ENCODE measurements around the gene ODAD4.

The ODAD4 gene

GRCh38 chr17:41941168-41941567, 10.8 kb downstream of the ODAD4 start:
- no peak for DNase-seq

- DNase-seq: no peak
Observed at GRCh38 chr17:41942626-41943373, 12.4 kb downstream of the ODAD4 start.

DNA sequence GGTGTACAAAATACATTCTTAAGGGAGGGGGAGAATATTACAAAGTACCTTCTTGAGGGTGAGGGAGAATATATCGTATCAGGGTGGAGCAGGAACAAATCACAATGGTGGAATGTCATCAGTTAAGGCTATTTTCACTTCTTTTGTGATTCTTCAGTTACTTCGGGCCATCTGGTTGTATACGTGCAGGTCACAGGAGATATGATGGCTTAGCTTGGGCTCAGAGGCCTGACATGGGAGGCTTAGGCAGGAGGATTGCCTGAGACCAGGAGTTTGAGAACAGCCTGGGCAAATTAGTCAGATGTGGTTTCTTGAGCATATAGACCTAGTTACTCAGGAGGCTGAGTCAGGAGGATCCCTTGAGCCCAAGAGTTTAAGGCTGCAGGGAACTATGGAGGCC, 13.1 kb downstream of the ODAD4 start:
- DNase-seq: no peak

DNA sequence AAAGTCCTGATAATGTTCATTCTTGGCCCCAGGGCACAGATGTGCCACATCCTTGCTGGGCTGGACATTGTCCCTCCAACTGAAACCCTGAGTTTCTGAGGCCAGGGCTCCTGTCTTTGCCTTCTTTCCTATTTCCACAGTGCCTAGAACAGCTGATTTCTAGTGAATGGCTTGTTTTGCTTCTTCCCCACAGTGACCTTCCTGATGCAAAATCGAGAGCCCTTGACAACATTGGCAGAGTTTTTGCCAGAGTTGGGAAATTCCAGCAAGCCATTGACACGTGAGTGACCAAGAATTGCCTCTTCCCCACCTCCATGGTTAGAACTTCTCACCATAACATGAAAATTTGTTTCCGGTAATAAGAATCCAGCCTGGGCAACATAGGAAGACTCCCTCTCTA, 14.5 kb downstream of the ODAD4 start:
- DNase-seq: no peak

DNA sequence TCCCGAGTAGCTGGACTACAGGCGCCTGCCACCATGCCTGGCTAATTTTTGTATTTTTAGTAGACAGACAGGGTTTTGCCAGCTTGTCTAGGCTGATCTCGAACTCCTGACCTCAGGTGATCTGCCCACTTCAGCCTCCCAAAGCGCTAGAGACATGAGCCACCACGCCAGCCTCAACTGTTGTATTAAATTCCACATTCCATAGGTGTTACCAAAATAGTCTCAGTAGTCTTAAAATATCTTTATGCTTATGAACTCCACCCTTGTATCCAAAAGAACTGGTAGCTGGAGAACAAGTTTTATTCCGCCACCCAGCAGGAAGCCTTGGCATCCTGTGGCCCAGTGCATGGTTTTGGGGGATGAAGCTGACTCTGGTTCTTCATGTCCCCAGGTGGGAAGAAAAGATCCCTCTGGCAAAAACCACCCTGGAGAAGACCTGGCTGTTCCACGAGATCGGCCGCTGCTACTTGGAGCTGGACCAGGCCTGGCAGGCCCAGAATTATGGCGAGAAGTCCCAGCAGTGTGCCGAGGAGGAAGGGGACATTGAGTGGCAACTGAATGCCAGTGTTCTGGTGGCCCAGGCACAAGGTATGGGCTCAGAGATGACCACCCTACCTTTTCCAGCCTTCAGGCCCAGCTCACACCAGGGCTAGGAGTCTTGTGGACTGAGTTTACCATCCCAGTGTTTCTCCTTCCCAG, 18.5 kb downstream of the ODAD4 start:
- no peak for DNase-seq

GRCh38 chr17:41956522-41956921, 26.1 kb downstream of the ODAD4 start:
- DNase-seq: no peak

DNA sequence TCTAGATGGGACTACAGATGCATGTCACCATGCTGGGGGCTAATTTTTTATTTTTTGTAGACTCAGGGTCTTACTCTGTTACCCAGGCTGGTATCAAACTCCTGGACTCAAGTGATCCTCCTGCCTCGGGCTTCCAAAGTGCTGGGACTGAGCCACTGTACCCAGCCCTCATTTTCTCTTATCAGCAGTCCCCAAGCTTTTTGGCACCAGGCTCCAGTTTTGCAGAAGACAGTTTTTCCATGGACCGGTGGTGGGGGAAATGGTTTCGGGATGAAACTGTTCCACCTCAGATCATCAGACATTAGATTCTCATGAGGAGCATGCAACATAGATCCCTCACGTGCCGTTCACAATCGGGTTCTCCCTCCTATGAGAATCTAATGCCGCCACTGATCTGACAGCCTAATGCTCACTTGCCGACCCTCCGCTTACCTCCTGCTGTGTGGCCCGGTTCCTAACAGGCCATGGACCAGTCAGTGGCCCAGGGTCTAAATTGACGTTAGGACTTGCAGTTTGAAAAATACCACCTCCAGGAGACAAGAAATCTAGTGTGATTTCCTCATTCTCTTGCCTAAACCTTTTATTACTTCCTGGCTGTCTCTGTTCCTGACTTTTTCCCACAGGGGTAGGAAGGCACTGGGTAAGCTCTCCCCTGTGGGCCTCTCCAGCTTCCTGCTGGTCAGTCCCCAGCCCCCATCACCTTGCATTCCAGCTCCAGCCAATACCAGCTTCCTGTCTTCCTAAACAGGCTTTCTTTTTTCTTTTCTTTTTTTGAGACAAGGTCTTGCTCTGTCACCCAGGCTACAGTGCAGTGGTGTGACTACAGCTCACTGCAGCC, 26.8 kb downstream of the ODAD4 start:
- DNase-seq: no peak

DNA sequence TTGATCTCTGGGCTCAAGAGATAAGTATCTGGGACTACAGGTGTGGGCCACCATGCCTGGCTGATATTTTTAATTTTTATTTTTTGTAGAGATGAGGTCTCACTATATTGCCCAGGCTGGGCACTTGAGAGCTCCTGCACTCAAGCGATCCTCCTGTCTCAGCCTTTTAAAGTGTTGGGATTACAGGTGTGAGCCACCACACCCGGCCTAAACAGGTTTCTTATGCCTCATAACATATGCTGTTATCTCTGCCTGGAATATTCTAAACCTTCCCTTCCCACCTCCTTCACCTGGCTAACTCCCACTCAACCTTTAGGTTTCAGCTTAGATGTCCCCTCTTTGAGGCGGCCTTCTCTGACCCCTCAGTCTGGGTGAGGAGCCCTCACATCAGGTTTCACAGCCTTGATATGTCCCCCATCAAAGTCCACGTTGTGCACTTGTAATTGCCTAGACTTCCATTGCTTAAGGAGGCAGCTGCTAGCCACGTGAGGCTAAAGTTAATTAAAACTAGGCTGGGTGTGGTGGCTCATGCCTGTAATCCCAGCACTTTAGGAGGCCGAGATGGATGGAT, 27.5 kb downstream of the ODAD4 start:
- no peak for DNase-seq

- no peak for DNase-seq
Observed at GRCh38 chr17:41959030-41959335, 28.6 kb downstream of the ODAD4 start.

DNA sequence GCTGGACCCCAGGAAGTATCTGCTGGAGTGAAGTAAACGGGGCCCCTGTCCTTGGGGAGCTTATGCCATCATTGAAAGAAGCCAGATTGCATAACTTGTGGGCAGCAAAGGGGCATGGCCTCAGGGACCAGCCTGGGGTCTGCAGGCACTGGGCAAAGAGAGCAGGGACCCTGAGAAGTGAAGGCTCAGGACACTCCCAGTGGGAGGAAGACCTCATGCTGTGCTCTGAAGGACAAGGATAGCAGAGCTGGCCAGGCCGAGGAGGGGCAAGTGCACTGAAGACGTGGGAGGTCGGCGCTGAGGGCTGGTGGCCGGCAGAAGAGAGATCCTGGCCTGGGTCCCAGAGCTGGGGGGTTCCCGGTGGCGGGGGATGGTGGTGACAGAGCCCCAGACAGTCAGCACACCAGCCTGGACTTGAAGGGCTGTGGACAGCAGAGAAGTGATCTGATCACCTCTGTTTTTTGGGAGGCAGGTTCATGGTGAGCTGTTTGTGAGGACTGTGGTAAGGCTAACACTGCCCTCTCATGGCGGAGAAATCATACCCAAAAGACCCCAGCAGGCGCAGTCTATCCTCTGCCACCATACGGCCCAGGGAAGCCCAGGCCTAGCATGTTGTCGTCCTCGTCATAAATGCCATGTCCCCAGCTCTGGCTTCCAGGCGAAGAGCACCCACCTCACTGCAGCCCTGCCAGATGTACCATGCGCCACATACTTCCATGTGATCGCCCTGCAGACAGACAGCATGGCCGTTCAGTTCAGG, 29.1 kb downstream of the ODAD4 start:
- peak in 3 of 14 donors; percentile 5 to 24 (median 18) for DNase-seq

- DNase-seq: no peak
Observed at GRCh38 chr17:41962111-41962510, 31.7 kb downstream of the ODAD4 start.

GRCh38 chr17:41962768-41963434, 32.5 kb downstream of the ODAD4 start:
- peak in 12 of 14 donors; percentile 31 to 71 (median 64) for DNase-seq

DNA sequence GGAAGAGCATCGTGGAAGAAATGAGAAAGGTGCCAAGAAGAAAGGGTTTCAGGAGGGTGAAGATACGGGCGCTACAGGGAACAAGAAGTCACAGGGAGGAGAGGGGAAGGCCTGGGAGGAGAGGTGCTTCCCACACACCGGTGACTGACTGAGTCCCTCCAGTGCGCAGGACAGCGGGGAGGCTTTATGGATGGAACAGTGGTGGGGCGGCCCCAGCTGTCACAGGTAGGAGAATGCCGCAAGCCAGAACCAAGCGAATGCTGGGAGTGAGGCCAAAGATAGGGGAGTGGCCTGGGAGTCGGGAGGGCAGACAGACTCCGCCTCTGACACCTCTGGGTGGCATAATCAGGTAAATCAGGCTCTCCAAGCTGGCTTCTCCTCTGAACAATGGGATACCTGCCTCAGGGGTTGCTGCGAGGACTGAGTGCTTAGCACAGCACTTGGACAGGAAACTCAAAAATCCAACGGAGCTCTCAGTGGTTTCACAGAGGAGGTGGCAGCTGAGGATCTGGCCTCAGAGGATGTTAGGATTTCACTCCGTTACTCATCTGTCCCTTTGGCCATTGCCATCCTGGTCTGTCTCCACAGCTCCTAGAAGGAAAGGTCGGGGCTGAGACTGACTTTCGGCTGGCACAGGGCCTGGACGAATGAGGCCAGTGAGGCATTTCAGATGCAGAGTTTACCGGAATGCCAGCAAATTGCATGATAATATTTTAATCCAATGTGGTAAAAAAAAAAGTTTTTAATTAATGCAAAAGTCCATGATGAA, 35.5 kb downstream of the ODAD4 start:
- DNase-seq: peak in 8 of 14 donors; percentile 47 to 77 (median 60)

GRCh38 chr17:41966463-41967140, 36.2 kb downstream of the ODAD4 start, which contains the start of gene CNP:
Gene CNP, plus strand, starts transcription at chr17:41966795. Its CDS starts 90 bp downstream, at chr17:41966885.
- DNase-seq: peak; percentile 30 to 96 (median 86)

GRCh38 chr17:41967141-41967920, 36.9 kb downstream of the ODAD4 start:
- peak in 13 of 14 donors; percentile 27 to 96 (median 88) for DNase-seq

DNA sequence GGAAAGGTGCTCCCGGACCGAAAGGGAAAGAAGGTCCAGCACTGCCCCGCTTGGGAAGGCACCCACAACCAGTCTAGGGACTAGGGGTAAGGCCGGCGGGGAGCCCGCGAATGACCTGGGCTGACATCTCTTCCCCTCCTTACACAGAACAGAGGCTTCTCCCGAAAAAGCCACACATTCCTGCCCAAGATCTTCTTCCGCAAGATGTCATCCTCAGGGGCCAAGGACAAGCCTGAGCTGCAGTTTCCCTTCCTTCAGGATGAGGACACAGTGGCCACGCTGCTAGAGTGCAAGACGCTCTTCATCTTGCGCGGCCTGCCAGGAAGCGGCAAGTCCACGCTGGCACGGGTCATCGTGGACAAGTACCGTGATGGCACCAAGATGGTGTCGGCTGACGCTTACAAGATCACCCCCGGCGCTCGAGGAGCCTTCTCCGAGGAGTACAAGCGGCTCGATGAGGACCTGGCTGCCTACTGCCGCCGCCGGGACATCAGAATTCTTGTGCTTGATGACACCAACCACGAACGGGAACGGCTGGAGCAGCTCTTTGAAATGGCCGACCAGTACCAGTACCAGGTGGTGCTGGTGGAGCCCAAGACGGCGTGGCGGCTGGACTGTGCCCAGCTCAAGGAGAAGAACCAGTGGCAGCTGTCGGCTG, 37.6 kb downstream of the ODAD4 start:
- DNase-seq: peak in 5 of 14 donors; percentile 57 to 68 (median 64)

DNA sequence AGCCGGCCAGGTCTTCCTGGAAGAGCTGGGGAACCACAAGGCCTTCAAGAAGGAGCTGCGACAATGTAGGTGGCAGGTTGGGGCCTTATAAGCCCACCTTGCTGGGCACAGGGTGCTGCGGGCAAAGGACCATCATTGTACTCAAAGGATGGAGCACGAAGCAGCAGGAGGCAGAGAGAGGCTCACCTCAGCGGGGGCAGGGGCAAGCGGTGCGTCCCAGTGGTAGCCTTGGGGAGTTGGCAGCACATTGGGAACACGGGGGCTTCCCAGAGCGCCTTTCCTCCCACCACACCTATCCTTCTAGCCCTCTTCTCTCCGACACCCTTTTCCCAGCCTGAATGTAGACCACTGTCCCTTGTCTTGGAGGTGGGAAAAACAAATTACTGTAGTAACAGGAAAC, 38.3 kb downstream of the ODAD4 start:
- no peak for DNase-seq

DNA sequence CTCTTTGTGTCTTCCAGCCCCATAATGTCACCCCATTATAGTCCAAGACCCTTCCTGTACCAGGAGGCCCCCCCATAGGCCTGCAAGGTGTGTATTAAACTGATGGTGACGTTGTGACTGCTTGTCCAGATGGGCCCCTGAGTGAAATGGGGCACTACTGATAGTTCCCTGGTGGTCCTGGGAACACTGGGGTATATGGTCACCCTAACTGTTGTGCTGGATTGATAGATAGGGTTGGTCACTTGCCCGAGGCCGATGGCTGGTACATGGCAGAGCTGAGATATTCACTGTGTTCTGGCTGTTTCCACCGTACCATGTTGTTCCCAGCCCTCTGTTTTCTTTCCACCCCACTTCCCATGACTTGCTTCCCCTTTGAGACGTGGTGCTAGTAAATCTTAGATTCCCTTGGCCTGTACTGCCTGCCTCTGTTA, 40.5 kb downstream of the ODAD4 start:
- no peak for DNase-seq

All from C1 segment of cervical spinal cord (tissue), 14 donors.